ENCODE results near the gene ENAH.

DNA sequence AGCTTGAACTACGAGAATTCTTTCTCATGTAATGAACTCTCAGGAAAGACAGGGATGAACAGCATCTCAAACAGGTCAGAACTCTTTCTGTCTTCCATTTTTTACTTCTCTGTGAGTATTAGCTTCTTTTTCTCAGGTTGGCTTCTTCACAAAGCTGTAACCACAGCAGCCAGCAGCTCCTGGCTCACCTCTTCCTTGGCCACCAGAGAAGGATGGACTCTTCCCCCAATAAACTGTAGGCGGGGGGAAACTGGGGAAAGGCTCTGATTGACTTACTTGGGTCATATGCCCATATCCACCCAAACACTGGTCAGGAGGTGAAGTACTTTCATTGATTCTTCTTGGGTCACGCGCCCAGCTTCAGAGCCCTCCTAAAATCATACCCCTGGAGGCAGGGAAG, 14.4 kb upstream of the ENAH start:
- TF ChIP-seq, protein P1, sequence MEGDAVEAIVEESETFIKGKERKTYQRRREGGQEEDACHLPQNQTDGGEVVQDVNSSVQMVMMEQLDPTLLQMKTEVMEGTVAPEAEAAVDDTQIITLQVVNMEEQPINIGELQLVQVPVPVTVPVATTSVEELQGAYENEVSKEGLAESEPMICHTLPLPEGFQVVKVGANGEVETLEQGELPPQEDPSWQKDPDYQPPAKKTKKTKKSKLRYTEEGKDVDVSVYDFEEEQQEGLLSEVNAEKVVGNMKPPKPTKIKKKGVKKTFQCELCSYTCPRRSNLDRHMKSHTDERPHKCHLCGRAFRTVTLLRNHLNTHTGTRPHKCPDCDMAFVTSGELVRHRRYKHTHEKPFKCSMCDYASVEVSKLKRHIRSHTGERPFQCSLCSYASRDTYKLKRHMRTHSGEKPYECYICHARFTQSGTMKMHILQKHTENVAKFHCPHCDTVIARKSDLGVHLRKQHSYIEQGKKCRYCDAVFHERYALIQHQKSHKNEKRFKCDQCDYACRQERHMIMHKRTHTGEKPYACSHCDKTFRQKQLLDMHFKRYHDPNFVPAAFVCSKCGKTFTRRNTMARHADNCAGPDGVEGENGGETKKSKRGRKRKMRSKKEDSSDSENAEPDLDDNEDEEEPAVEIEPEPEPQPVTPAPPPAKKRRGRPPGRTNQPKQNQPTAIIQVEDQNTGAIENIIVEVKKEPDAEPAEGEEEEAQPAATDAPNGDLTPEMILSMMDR (IDR thresholded peaks at IDR 0.05; ENCODE audit: insufficient read depth, low read length, poor library complexity, severe bottlenecking), result no peak
- no peak for TF ChIP-seq EZH2phosphoT487 (conservative IDR thresholded peaks at IDR 0.05; ENCODE audit: low read length)
